ENCODE measurements around the gene APOF. TPM values are rescaled to one million over a fixed set of nuclear protein-coding genes. Genes with fewer than 3 reads are reported as not detected.
"Not testable (repeated sequence)": the region's sequence is repeated elsewhere in the genome, so short reads cannot be mapped to it uniquely, and the experiment has no call there.

Gene APOF
- total RNA-seq, 1 experiment from 2014 or later = not detected

- H3K4me3 Mint-ChIP-seq (ENCODE audit: low read depth, unreplicated experiment) = no peak overlapping the region
- H3K27me3 Mint-ChIP-seq (ENCODE audit: unreplicated experiment) = no peaks in the 10 kb centered on the region
- no peak for DNase-seq
- H3K27ac Mint-ChIP-seq (ENCODE audit: unreplicated experiment) = no peak overlapping the region
- CTCF ChIA-PET = interaction anchor here (0.9 kb wide), 1 partner anchor 113 kb away, joined by 3 read pairs; no protein-coding TSS in a partner anchor
- no peak for TF ChIP-seq CTCF (IDR thresholded peaks at IDR 0.05; ENCODE audit: unreplicated experiment)
- peaks cover 46% of the 10 kb centered on the region for H3K36me3 Mint-ChIP-seq (ENCODE audit: insufficient read depth, unreplicated experiment)
- intact Hi-C loops (cut with micrococcal nuclease; ENCODE audit: unreplicated experiment) = no loop called here
- no TSS peak for BruUV-seq (replicated peaks)
- no peaks in the 10 kb centered on the region for H3K9me3 Mint-ChIP-seq (ENCODE audit: low read depth, unreplicated experiment)
- H3K4me1 Mint-ChIP-seq (ENCODE audit: low read depth, unreplicated experiment) = no peaks in the 10 kb centered on the region
Observed at GRCh38 chr12:56350662-56351061, 12.0 kb downstream of the APOF start.

- Mint-ChIP-seq H3K4me1 (ENCODE audit: low read depth, unreplicated experiment) (no peaks in the 10 kb centered on the region), H3K9me3 (ENCODE audit: low read depth, unreplicated experiment) (no peaks in the 10 kb centered on the region), H3K4me3 (ENCODE audit: low read depth, unreplicated experiment) (no peak overlapping the region), H3K27ac (ENCODE audit: unreplicated experiment) (no peak overlapping the region), H3K27me3 (ENCODE audit: unreplicated experiment) (no peaks in the 10 kb centered on the region), H3K36me3 (ENCODE audit: insufficient read depth, unreplicated experiment) (peaks cover 44% of the 10 kb centered on the region)
- no TSS peak for BruUV-seq (replicated peaks)
- DNase-seq = no peak
- intact Hi-C loops (cut with micrococcal nuclease; ENCODE audit: unreplicated experiment) = no loop called here
- TF ChIP-seq CTCF (IDR thresholded peaks at IDR 0.05; ENCODE audit: unreplicated experiment) = no peak
- CTCF ChIA-PET = no interaction called here
Observed at GRCh38 chr12:56348776-56349175, 13.9 kb downstream of the APOF start.

GRCh38 chr12:56347255-56347654 lies 15.4 kb downstream of the APOF start:
- DNase-seq; H3K9me3 Mint-ChIP-seq (ENCODE audit: low read depth, unreplicated experiment); H3K27me3 Mint-ChIP-seq (ENCODE audit: unreplicated experiment); CTCF ChIA-PET; H3K4me3 Mint-ChIP-seq (ENCODE audit: low read depth, unreplicated experiment); H3K27ac Mint-ChIP-seq (ENCODE audit: unreplicated experiment); intact Hi-C loops (cut with micrococcal nuclease; ENCODE audit: unreplicated experiment); BruUV-seq (replicated peaks); H3K4me1 Mint-ChIP-seq (ENCODE audit: low read depth, unreplicated experiment): not testable (repeated sequence)
- peaks cover 45% of the 10 kb centered on the region for H3K36me3 Mint-ChIP-seq (ENCODE audit: insufficient read depth, unreplicated experiment)

- CTCF ChIA-PET = interaction anchor here (0.7 kb wide), 1 partner anchor 829 kb away, joined by 4 read pairs; no protein-coding TSS in a partner anchor
- Mint-ChIP-seq H3K9me3 (ENCODE audit: low read depth, unreplicated experiment) (no peaks in the 10 kb centered on the region), H3K4me3 (ENCODE audit: low read depth, unreplicated experiment) (no peak overlapping the region), H3K36me3 (ENCODE audit: insufficient read depth, unreplicated experiment) (peaks cover 45% of the 10 kb centered on the region), H3K4me1 (ENCODE audit: low read depth, unreplicated experiment) (no peaks in the 10 kb centered on the region), H3K27ac (ENCODE audit: unreplicated experiment) (no peak overlapping the region), H3K27me3 (ENCODE audit: unreplicated experiment) (no peaks in the 10 kb centered on the region)
- intact Hi-C loops (cut with micrococcal nuclease; ENCODE audit: unreplicated experiment) = no loop called here
- no TSS peak for BruUV-seq (replicated peaks)
- DNase-seq = no peak
- TF ChIP-seq CTCF (IDR thresholded peaks at IDR 0.05; ENCODE audit: unreplicated experiment) = no peak
Observed at GRCh38 chr12:56346675-56347074, 16.0 kb downstream of the APOF start.

- BruUV-seq (replicated peaks); DNase-seq; H3K9me3 Mint-ChIP-seq (ENCODE audit: low read depth, unreplicated experiment); intact Hi-C loops (cut with micrococcal nuclease; ENCODE audit: unreplicated experiment); H3K4me3 Mint-ChIP-seq (ENCODE audit: low read depth, unreplicated experiment); H3K27me3 Mint-ChIP-seq (ENCODE audit: unreplicated experiment); H3K27ac Mint-ChIP-seq (ENCODE audit: unreplicated experiment): not testable (repeated sequence)
- CTCF ChIA-PET = interaction anchor here (0.7 kb wide), 1 partner anchor 99 kb away, joined by 5 read pairs; no protein-coding TSS in a partner anchor
- Mint-ChIP-seq H3K36me3 (ENCODE audit: insufficient read depth, unreplicated experiment) (peaks cover 23% of the 10 kb centered on the region), H3K4me1 (ENCODE audit: low read depth, unreplicated experiment) (peaks cover 15% of the 10 kb centered on the region)
Observed at GRCh38 chr12:56342290-56342689, 20.4 kb downstream of the APOF start.
